Duodenal mucosa (tissue), 2 donors: ENCODE data around the gene SYNGR1.

Source experiments
- H3K27ac ChIP-seq: one replicate; pipeline ENCODE4 v1.7.0; 2013; ENCODE audit warnings: low read depth, low read length
- H3K27me3 ChIP-seq, 2 donors: one replicate each; pipeline ENCODE4 v1.7.0; 2013; ENCODE audit warnings: low read length in 2 of 2, control low read depth in 1 of 2; ENCODE audit not compliant: insufficient read depth in 2 of 2, control insufficient read depth in 1 of 2
- H3K36me3 ChIP-seq, 2 donors: one replicate each; pipeline ENCODE4 v1.7.0; 2013; ENCODE audit warnings: low read length in 2 of 2, control low read depth in 1 of 2; ENCODE audit not compliant: insufficient read depth in 2 of 2, control insufficient read depth in 1 of 2
- H3K4me1 ChIP-seq, 2 donors: one replicate each; pipeline ENCODE4 v1.7.0; 2013; ENCODE audit warnings: low read length in 2 of 2, control low read depth in 1 of 2; ENCODE audit not compliant: insufficient read depth in 2 of 2, control insufficient read depth in 1 of 2
- H3K4me3 ChIP-seq, 2 donors: one replicate each; pipeline ENCODE4 v1.7.0; 2013; ENCODE audit warnings: low read length in 2 of 2, low read depth in 1 of 2
- H3K9ac ChIP-seq, 2 donors: one replicate each; pipeline ENCODE4 v1.7.0; 2013; ENCODE audit warnings: low read length in 2 of 2, low read depth in 1 of 2
- H3K9me3 ChIP-seq, 2 donors: one replicate each; pipeline ENCODE4 v1.7.0; 2013; ENCODE audit warnings: low read length in 2 of 2, control low read depth in 1 of 2; ENCODE audit not compliant: control insufficient read depth in 1 of 2

Gene SYNGR1

GRCh38 chr22:39416319-39416718 lies 66.5 kb downstream of the SYNGR1 start:
- Histone ChIP-seq H3K27me3 (no peaks in the 10 kb centered on the region), H3K27ac (no peak overlapping the region), H3K9ac (no peak overlapping the region), H3K9me3 (no peaks in the 10 kb centered on the region), H3K36me3 (peaks cover 45 to 62% of the 10 kb centered on the region in 2 donors), H3K4me3 (no peak overlapping the region), H3K4me1 (peaks cover 12 to 21% of the 10 kb centered on the region in 2 donors)

GRCh38 chr22:39417641-39418040 lies 67.8 kb downstream of the SYNGR1 start:
- Histone ChIP-seq H3K27me3 (no peaks in the 10 kb centered on the region), H3K4me1 (peaks cover 12 to 17% of the 10 kb centered on the region in 2 donors), H3K36me3 (peaks cover 51 to 74% of the 10 kb centered on the region in 2 donors), H3K9me3 (no peaks in the 10 kb centered on the region), H3K9ac (no peak overlapping the region), H3K27ac (no peak overlapping the region), H3K4me3 (no peak overlapping the region)

GRCh38 chr22:39418696-39419095 lies 68.9 kb downstream of the SYNGR1 start:
- H3K27ac ChIP-seq = no peak overlapping the region
- H3K36me3 ChIP-seq = peaks cover 51 to 80% of the 10 kb centered on the region in 2 donors
- H3K4me1 ChIP-seq = peaks cover 12 to 17% of the 10 kb centered on the region in 2 donors
- no peaks in the 10 kb centered on the region for H3K27me3 ChIP-seq
- H3K4me3 ChIP-seq = peak overlapping the region in 1 of 2 donors; percentile 23
- no peak overlapping the region for H3K9ac ChIP-seq
- H3K9me3 ChIP-seq = no peaks in the 10 kb centered on the region

GRCh38 chr22:39419096-39419495 lies 69.3 kb downstream of the SYNGR1 start:
- H3K9me3 ChIP-seq = no peaks in the 10 kb centered on the region
- H3K4me1 ChIP-seq = peaks cover 12 to 15% of the 10 kb centered on the region in 2 donors
- no peaks in the 10 kb centered on the region for H3K27me3 ChIP-seq
- H3K27ac ChIP-seq = no peak overlapping the region
- H3K9ac ChIP-seq = no peak overlapping the region
- peak overlapping the region in 1 of 2 donors; percentile 23 for H3K4me3 ChIP-seq
- peaks cover 51 to 84% of the 10 kb centered on the region in 2 donors for H3K36me3 ChIP-seq

GRCh38 chr22:39419911-39420310 lies 70.1 kb downstream of the SYNGR1 start:
- H3K4me3 ChIP-seq = no peak overlapping the region
- no peaks in the 10 kb centered on the region for H3K27me3 ChIP-seq
- no peaks in the 10 kb centered on the region for H3K9me3 ChIP-seq
- no peak overlapping the region for H3K9ac ChIP-seq
- H3K4me1 ChIP-seq = peaks cover 12 to 14% of the 10 kb centered on the region in 2 donors
- no peak overlapping the region for H3K27ac ChIP-seq
- peaks cover 51 to 90% of the 10 kb centered on the region in 2 donors for H3K36me3 ChIP-seq

GRCh38 chr22:39421691-39422090 lies 71.9 kb downstream of the SYNGR1 start:
- Histone ChIP-seq H3K36me3 (peaks cover 48 to 81% of the 10 kb centered on the region in 2 donors), H3K9me3 (no peaks in the 10 kb centered on the region), H3K4me1 (peaks cover under 1 to 3% of the 10 kb centered on the region in 2 donors), H3K9ac (no peak overlapping the region), H3K27me3 (no peaks in the 10 kb centered on the region), H3K27ac (no peak overlapping the region), H3K4me3 (no peak overlapping the region)

GRCh38 chr22:39422101-39422500 lies 72.3 kb downstream of the SYNGR1 start:
- Histone ChIP-seq H3K9me3 (no peaks in the 10 kb centered on the region), H3K4me1 (no peaks in the 10 kb centered on the region), H3K27ac (no peak overlapping the region), H3K9ac (no peak overlapping the region), H3K36me3 (peaks cover 51 to 81% of the 10 kb centered on the region in 2 donors), H3K4me3 (no peak overlapping the region), H3K27me3 (no peaks in the 10 kb centered on the region)

GRCh38 chr22:39422721-39423120 lies 72.9 kb downstream of the SYNGR1 start:
- Histone ChIP-seq H3K36me3 (peaks cover 54 to 83% of the 10 kb centered on the region in 2 donors), H3K9me3 (no peaks in the 10 kb centered on the region), H3K27me3 (no peaks in the 10 kb centered on the region), H3K4me3 (no peak overlapping the region), H3K27ac (no peak overlapping the region), H3K9ac (no peak overlapping the region), H3K4me1 (no peaks in the 10 kb centered on the region)

GRCh38 chr22:39423976-39424375 lies 74.2 kb downstream of the SYNGR1 start:
- Histone ChIP-seq H3K9me3 (no peaks in the 10 kb centered on the region), H3K27me3 (no peaks in the 10 kb centered on the region), H3K27ac (no peak overlapping the region), H3K36me3 (peaks cover 53 to 83% of the 10 kb centered on the region in 2 donors), H3K4me3 (no peak overlapping the region), H3K4me1 (no peaks in the 10 kb centered on the region), H3K9ac (no peak overlapping the region)

GRCh38 chr22:39426380-39427043 lies 76.7 kb downstream of the SYNGR1 start:
- H3K4me3 ChIP-seq = no peak overlapping the region
- H3K27ac ChIP-seq = no peak overlapping the region
- no peaks in the 10 kb centered on the region for H3K27me3 ChIP-seq
- H3K9me3 ChIP-seq = no peaks in the 10 kb centered on the region
- peaks cover 5 to 12% of the 10 kb centered on the region in 2 donors for H3K4me1 ChIP-seq
- no peak overlapping the region for H3K9ac ChIP-seq
- peaks cover 35 to 72% of the 10 kb centered on the region in 2 donors for H3K36me3 ChIP-seq
